ENCODE results near the gene ZFP30. TPM values are rescaled to one million over a fixed set of nuclear protein-coding genes. Genes with fewer than 3 reads are reported as not detected.

Gene ZFP30
- total and polyA plus RNA-seq, 2 of the 13 experiments (the other 11 are each of a cell fraction or from before 2014, with no cell fraction given) = 3.4 to 19.2 TPM

- POLR2A ChIA-PET = interaction anchor here (1.0 to 1.5 kb wide), 5 partner anchors 36 to 337 kb away, joined by 3 to 11 read pairs (median 4); partner anchors contain the start of genes ZNF540 and ZNF571
- TF ChIP-seq TCF7 (IDR thresholded peaks at IDR 0.05; ENCODE audit: low read depth) (0 out of 2 replicates have a peak, but pooled peaks have one; percentile 15), ZNF782 (CRISPR knock-in tag; IDR thresholded peaks at IDR 0.05; ENCODE audit: borderline replicate concordance) (peak; percentile 78; the same call in 1 of the 2 replicates), SIN3A (IDR thresholded peaks at IDR 0.05; ENCODE audit: borderline replicate concordance, low read depth, low read length) (0 out of 2 replicates have a peak, but pooled peaks have one; percentile 9), SAFB2 (CRISPR knock-in tag; IDR thresholded peaks at IDR 0.05; ENCODE audit: borderline replicate concordance, low read depth) (0 out of 2 replicates have a peak, but pooled peaks have one; percentile 64), PTBP1 (IDR thresholded peaks at IDR 0.05; ENCODE audit: low read depth, low read length, poor library complexity, severe bottlenecking) (peak; percentile 77), GRHL1 (CRISPR knock-in tag; conservative IDR thresholded peaks at IDR 0.05) (no peak), CBX1 (IDR thresholded peaks at IDR 0.05; ENCODE audit: low read depth) (no peak), ZNF558 (CRISPR knock-in tag; IDR thresholded peaks at IDR 0.05; ENCODE audit: borderline replicate concordance) (peak; percentile 36; the same call in 1 of the 2 replicates), RFX1 (IDR thresholded peaks at IDR 0.05) (no peak), HOXA5 (CRISPR knock-in tag; IDR thresholded peaks at IDR 0.05) (0 out of 2 replicates have a peak, but pooled peaks have one; percentile 11), GLI4 (CRISPR knock-in tag; IDR thresholded peaks at IDR 0.05; ENCODE audit: borderline replicate concordance) (no peak; the same call in 1 of the 2 replicates), GPN1 (CRISPR knock-in tag; IDR thresholded peaks at IDR 0.05; ENCODE audit: borderline replicate concordance) (no peak), ZNF563 (CRISPR knock-in tag; IDR thresholded peaks at IDR 0.05) (0 out of 2 replicates have a peak, but pooled peaks have one; percentile 48), DR1 (CRISPR knock-in tag; IDR thresholded peaks at IDR 0.05) (peak; percentile 35; the same call in 1 of the 2 replicates), CC2D1A (CRISPR knock-in tag; IDR thresholded peaks at IDR 0.05) (0 out of 2 replicates have a peak, but pooled peaks have one; percentile 52), ZNF776 (CRISPR knock-in tag; IDR thresholded peaks at IDR 0.05) (0 out of 2 replicates have a peak, but pooled peaks have one; percentile 35), NAIF1 (CRISPR knock-in tag; IDR thresholded peaks at IDR 0.05; ENCODE audit: borderline replicate concordance) (no peak), HDAC6 (IDR thresholded peaks at IDR 0.05; ENCODE audit: low read depth, low read length) (no peak), ATF7 (IDR thresholded peaks at IDR 0.05) (no peak), ATF7 (CRISPR knock-in tag; IDR thresholded peaks at IDR 0.05) (peak; percentile 39; the same call in 1 of the 2 replicates)
- TF ChIP-seq, protein P1, sequence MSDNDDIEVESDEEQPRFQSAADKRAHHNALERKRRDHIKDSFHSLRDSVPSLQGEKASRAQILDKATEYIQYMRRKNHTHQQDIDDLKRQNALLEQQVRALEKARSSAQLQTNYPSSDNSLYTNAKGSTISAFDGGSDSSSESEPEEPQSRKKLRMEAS (IDR thresholded peaks at IDR 0.05) = peak; percentile 36; the same call in 1 of the 2 replicates
Measured at GRCh38 chr19:37654629-37655300, 500 bp downstream of the ZFP30 start.

More at GRCh38 chr19:37654629-37655300, 500 bp downstream of the ZFP30 start:
- Histone ChIP-seq H3K4me2 (ENCODE audit: low read depth, low read length) (peak overlapping the region; percentile 98), H3K79me2 (ENCODE audit: insufficient read depth, low read length) (peaks cover 41% of the 10 kb centered on the region), H3K9me3 (ENCODE audit: low read length) (peaks cover 1% of the 10 kb centered on the region; the same call in 1 of the 2 replicates), H3K4me3 (replicated peaks in 1 of 3; ENCODE audit: insufficient read depth in 1 of 3, low read depth in 2 of 3, low read length in 3 of 3) (peak overlapping the region; percentile 87 to 97 (median 93)), H2AFZ (ENCODE audit: low read length) (peak overlapping the region; percentile 15), H3K9ac (ENCODE audit: insufficient read depth, low read depth, low read length) (peak overlapping the region; percentile 87), H3K36me3 (replicated peaks in 1 of 2; ENCODE audit: control insufficient read depth in 1 of 2, insufficient read depth in 2 of 2, low read length in 2 of 2) (no peaks in the 10 kb centered on the region), H3K27ac (ENCODE audit: extremely low read length, insufficient read depth, low read length) (peak overlapping the region; percentile 94), H4K20me1 (ENCODE audit: insufficient read depth, low read length) (no peaks in the 10 kb centered on the region), H3K27me3 (ENCODE audit: control insufficient read depth in 1 of 2, insufficient read depth in 2 of 2, low read length in 2 of 2) (no peaks in the 10 kb centered on the region; a peak in 1 of 5 replicates), H3K4me1 (ENCODE audit: insufficient read depth, low read length) (peaks cover 15% of the 10 kb centered on the region)
- BruUV-seq (replicated peaks) = no TSS peak
- in situ Hi-C loops (cut with HindIII; ENCODE audit: extremely low pct_ligation_motif_present, low pct_unique_long_range_greater_than_20kb) = no loop called here
- peak; percentile 73 for ATAC-seq
- no peak for FAIRE-seq
- CTCF ChIA-PET (ENCODE audit: low intra/inter-chr PET ratio, low total read pairs) = no interaction called here
- 0% methylated on average over 2 of the region's 40 CpGs for WGBS (ENCODE audit: low lambda C conversion rate)
- peak; percentile 37 for DNase-seq (ENCODE audit: low spot score)
- intact Hi-C loops (cut with micrococcal nuclease; ENCODE audit: unreplicated experiment) = loop anchor here (1.0 to 5.0 kb wide), 4 partner anchors 38 to 187 kb away; partner anchors contain the start of genes ZNF540, ZNF569, ZNF570 and ZNF571
